Loucy (cell line): ENCODE data around the gene DDN.

Experiments used
- CTCF ChIP-seq: fragments of 200-600 bp; sonication (generic); conservative IDR thresholded peaks from 2 replicates; pipeline ENCODE4 v1.5.1; 2014; ENCODE audit warnings: mild to moderate bottlenecking, antibody characterized with exemption, low read length
- EZH2phosphoT487 ChIP-seq: fragments of 200-600 bp; IDR thresholded peaks from 2 replicates; pipeline ENCODE4 v1.6.1; 2018; ENCODE audit warnings: antibody characterized with exemption, mild to moderate bottlenecking, moderate library complexity, borderline replicate concordance

GRCh38 chr12:48958049-48958388 lies 41.2 kb downstream of the DDN start:
- no peak for TF ChIP-seq CTCF
- no peak for TF ChIP-seq EZH2phosphoT487
